A673 (cell line): ENCODE results near the gene ELK4.

Experiments
- CTCF ChIP-seq: fragments of 300-800, 200-600 bp; sonication (generic); conservative IDR thresholded peaks from 2 replicates; pipeline ENCODE4 v1.5.1; 2017; ENCODE audit warnings: low read depth, mild to moderate bottlenecking, antibody characterized with exemption, low read length, moderate library complexity, mixed read lengths
- EZH2 ChIP-seq: fragments of 200-600 bp; sonication (generic); IDR thresholded peaks from 2 replicates; pipeline ENCODE4 v1.6.1; 2017; ENCODE audit warnings: borderline replicate concordance, low read depth, mild to moderate bottlenecking, mixed read lengths, antibody characterized with exemption, low read length; ENCODE audit not compliant: poor library complexity, severe bottlenecking

DNA sequence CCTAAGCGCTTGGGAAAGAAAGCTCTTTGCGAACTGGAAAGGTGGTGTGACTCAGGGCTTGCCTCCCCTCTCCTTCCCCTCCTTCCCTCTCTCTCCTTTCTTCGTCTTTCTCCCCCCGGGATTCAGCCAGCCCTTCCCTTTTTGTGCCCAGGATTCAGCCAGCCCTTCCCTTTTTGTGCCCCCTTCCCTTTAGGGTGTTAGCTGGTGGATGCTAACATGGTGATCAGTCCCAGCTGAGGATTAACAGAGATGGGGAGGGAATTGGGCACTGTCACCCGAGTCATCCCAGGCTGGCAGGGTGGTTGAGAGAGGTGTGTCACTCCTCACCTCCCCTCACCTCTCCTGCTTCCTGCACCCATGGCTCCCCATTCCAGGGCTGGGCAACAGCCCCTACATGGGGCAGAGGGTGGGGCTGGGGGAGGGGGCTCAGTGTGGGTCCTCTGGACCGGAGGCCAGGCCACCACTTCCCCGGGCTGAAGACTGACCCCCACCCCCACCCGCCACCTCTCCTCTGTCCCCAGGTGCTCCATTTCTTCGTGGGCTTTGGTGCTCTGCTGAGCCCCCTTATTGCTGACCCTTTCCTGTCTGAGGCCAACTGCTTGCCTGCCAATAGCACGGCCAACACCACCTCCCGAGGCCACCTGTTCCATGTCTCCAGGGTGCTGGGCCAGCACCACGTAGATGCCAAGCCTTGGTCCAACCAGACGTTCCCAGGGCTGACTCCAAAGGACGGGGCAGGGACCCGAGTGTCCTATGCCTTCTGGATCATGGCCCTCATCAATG is 51.5 kb downstream of the ELK4 start:
- TF ChIP-seq CTCF, result no peak
- no peak for TF ChIP-seq EZH2
